Activated naive CD8-positive, alpha-beta T cell treated with anti-CD3 and anti-CD28 coated beads for 36 hours (primary cell): Measurements from ENCODE around the gene CDSN. TPM values are rescaled to one million over a fixed set of nuclear protein-coding genes. Genes with fewer than 3 reads are reported as not detected.

ENCODE experiments used
- total RNA-seq, 2 experiments: library from RNA; stranded (reverse); gene quantifications; one replicate each; pipeline ENCODE4 v1.2.3, GENCODE V29; 2021

The CDSN gene
- total RNA-seq, 2 experiments from 2014 or later, result not detected

Other genes starting within 250 kb of the CDSN start
- gene DDR1, start 235.9 kb downstream of the CDSN start, total RNA-seq, result 10 to 100 TPM; 12.0 to 13.7 TPM
- 10 to 100 TPM; 44.5 to 46.4 TPM for gene GTF2H4, start 212.2 kb downstream of the CDSN start, total RNA-seq
- 10 to 100 TPM; 79.5 to 80.9 TPM for gene VARS2, start 206.2 kb downstream of the CDSN start, total RNA-seq
- gene SFTA2, start 188.3 kb downstream of the CDSN start, total RNA-seq, result not detected
- not detected for gene MUCL3, start 179.5 kb downstream of the CDSN start, total RNA-seq
- gene MUC21, start 136.7 kb downstream of the CDSN start, total RNA-seq, result not detected
- not detected for gene MUC22, start 110.0 kb downstream of the CDSN start, total RNA-seq
- not detected for gene C6orf15, start 7.9 kb downstream of the CDSN start, total RNA-seq
- under 1 TPM in 1 of 2 experiments, not detected in 1; 0.19 TPM for gene PSORS1C1, start 5.6 kb downstream of the CDSN start, total RNA-seq
- not detected for gene PSORS1C2, start 18.6 kb upstream of the CDSN start, total RNA-seq
- 10 to 100 TPM; 43.0 to 46.6 TPM for gene CCHCR1, start 37.4 kb upstream of the CDSN start, total RNA-seq
- 10 to 100 TPM; 86.1 to 89.8 TPM for gene TCF19, start 38.1 kb upstream of the CDSN start, total RNA-seq
- gene POU5F1, start 50.2 kb upstream of the CDSN start, total RNA-seq, result not detected
- 100 to 1,000 TPM; 736 to 755 TPM for gene HLA-C, start 151.6 kb upstream of the CDSN start, total RNA-seq
- 1,000 to 10,000 TPM; 2,753 to 2,773 TPM for gene HLA-B, start 236.7 kb upstream of the CDSN start, total RNA-seq